NOMO-1 treated with DMSO at 0.1 percent for 48 hours (cell line): ENCODE data around the gene TK2.
"Not testable (repeated sequence)": the region's sequence is repeated elsewhere in the genome, so short reads cannot be mapped to it uniquely, and the experiment has no call there.

Source experiments
- DNase-seq: peaks from one replicate; lab custom pipeline; 2025; ENCODE audit not compliant: unreplicated experiment; lab: John Stamatoyannopoulos, UW

Gene TK2

GRCh38 chr16:66574081-66574480 lies 24.2 kb upstream of the TK2 start:
- DNase-seq = no peak

- no peak for DNase-seq
Observed at GRCh38 chr16:66572356-66572755, 22.4 kb upstream of the TK2 start.

GRCh38 chr16:66569827-66570405 lies 20.0 kb upstream of the TK2 start:
- peak; percentile 5 for DNase-seq

GRCh38 chr16:66569131-66569530 lies 19.2 kb upstream of the TK2 start:
- no peak for DNase-seq

- DNase-seq = no peak
Observed at GRCh38 chr16:66568355-66568754, 18.4 kb upstream of the TK2 start.

GRCh38 chr16:66567270-66567669 lies 17.3 kb upstream of the TK2 start:
- not testable (repeated sequence) for DNase-seq

GRCh38 chr16:66566051-66566901 lies 16.4 kb upstream of the TK2 start, which contains the start of gene CMTM1:
TSS of gene CMTM1 (plus strand) at chr16:66566439. CDS start at chr16:66566514, 75 bp downstream.
- DNase-seq = no peak

GRCh38 chr16:66563574-66564334 lies 13.8 kb upstream of the TK2 start:
- no peak for DNase-seq

GRCh38 chr16:66562986-66563385 lies 13.1 kb upstream of the TK2 start:
- DNase-seq = no peak

GRCh38 chr16:66562409-66562808 lies 12.5 kb upstream of the TK2 start:
- DNase-seq = no peak

- DNase-seq = no peak
Observed at GRCh38 chr16:66561381-66562080, 11.6 kb upstream of the TK2 start.

- no peak for DNase-seq
Observed at GRCh38 chr16:66560107-66560506, 10.2 kb upstream of the TK2 start.

GRCh38 chr16:66554495-66554894 lies 4.6 kb upstream of the TK2 start:
- no peak for DNase-seq

- no peak for DNase-seq
Observed at GRCh38 chr16:66554021-66554420, 4.1 kb upstream of the TK2 start.

GRCh38 chr16:66553223-66553622 lies 3.3 kb upstream of the TK2 start:
- no peak for DNase-seq

GRCh38 chr16:66552286-66553177 lies 2.6 kb upstream of the TK2 start, which contains the start of gene CKLF:
TSS of gene CKLF (plus strand) at chr16:66552576. CDS start at chr16:66552716, 140 bp downstream.
- peak; percentile 86 for DNase-seq

GRCh38 chr16:66551788-66552285 lies 1.9 kb upstream of the TK2 start:
- no peak for DNase-seq

GRCh38 chr16:66551348-66551759 lies 1.4 kb upstream of the TK2 start:
- peak; percentile 86 for DNase-seq

GRCh38 chr16:66548868-66549267 lies 1.1 kb downstream of the TK2 start:
- no peak for DNase-seq

- DNase-seq = no peak
Observed at GRCh38 chr16:66548068-66548467, 1.9 kb downstream of the TK2 start.
